Mesothelial cell of epicardium (in vitro differentiated cells): ENCODE data around the gene MUSTN1. TPM values are rescaled to one million over a fixed set of nuclear protein-coding genes. Genes with fewer than 3 reads are reported as not detected.

ENCODE experiments used
- DNase-seq, 2 experiments: peaks; one replicate each; pipeline ENCODE4 v3.0.0; 2021; ENCODE audit warnings: low spot score in 2 of 2; ENCODE audit not compliant: unreplicated experiment in 2 of 2
- H3K27ac Mint-ChIP-seq: 2 replicates; pipeline ENCODE4 v1.8.0; 2021; ENCODE audit warnings: mixed read lengths
- H3K27me3 Mint-ChIP-seq: 2 replicates; pipeline ENCODE4 v1.8.0; 2021; ENCODE audit warnings: low read depth, mixed read lengths
- H3K36me3 Mint-ChIP-seq: 2 replicates; pipeline ENCODE4 v1.8.0; 2021; ENCODE audit warnings: mixed read lengths
- H3K4me1 Mint-ChIP-seq: 2 replicates; pipeline ENCODE4 v1.8.0; 2021; ENCODE audit warnings: mixed read lengths
- H3K4me3 Mint-ChIP-seq: 2 replicates; pipeline ENCODE4 v1.8.0; 2021; ENCODE audit warnings: mild to moderate bottlenecking, moderate library complexity, mixed read lengths
- H3K9me3 Mint-ChIP-seq: 2 replicates; pipeline ENCODE4 v1.8.0; 2021; ENCODE audit warnings: mixed read lengths
- total RNA-seq: library from RNA; stranded (reverse); gene quantifications from 3 replicates; pipeline ENCODE4 v1.2.1, GENCODE V29; 2021
- TF ChIP-seq, protein P1 (sequence below): fragments of 200-600 bp; sonication (generic); IDR thresholded peaks from one replicate; pipeline ENCODE4 v1.5.0; 2021; ENCODE audit warnings: antibody characterized with exemption; ENCODE audit not compliant: unreplicated experiment

The MUSTN1 gene
- total RNA-seq, 1 donor from 2014 or later, result 1.0 TPM

DNA sequence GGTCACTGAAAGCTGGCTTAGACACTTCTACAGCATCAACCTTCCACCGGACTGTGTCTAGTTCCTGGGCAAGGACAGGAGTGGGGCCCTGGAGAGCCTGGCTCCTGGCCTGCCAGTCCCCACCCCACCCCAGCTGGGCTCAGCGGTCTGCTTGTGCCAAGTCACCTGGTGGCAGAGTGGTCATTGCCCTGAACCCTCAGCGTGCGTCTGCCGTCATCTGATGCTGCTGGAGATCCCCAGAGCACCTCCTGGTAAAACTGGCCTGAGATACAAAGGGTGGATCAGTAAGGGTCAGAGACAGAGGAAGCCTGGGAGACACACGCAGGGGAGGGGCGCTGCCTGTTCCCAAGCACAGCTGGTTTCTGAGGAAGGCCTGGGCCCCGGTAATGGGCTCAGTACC lies 21.0 kb downstream of the MUSTN1 start:
- Mint-ChIP-seq H3K4me3 (no peak overlapping the region), H3K4me1 (no peaks in the 10 kb centered on the region), H3K27me3 (no peaks in the 10 kb centered on the region), H3K36me3 (no peaks in the 10 kb centered on the region), H3K9me3 (no peaks in the 10 kb centered on the region), H3K27ac (no peak overlapping the region)
- TF ChIP-seq, protein P1, sequence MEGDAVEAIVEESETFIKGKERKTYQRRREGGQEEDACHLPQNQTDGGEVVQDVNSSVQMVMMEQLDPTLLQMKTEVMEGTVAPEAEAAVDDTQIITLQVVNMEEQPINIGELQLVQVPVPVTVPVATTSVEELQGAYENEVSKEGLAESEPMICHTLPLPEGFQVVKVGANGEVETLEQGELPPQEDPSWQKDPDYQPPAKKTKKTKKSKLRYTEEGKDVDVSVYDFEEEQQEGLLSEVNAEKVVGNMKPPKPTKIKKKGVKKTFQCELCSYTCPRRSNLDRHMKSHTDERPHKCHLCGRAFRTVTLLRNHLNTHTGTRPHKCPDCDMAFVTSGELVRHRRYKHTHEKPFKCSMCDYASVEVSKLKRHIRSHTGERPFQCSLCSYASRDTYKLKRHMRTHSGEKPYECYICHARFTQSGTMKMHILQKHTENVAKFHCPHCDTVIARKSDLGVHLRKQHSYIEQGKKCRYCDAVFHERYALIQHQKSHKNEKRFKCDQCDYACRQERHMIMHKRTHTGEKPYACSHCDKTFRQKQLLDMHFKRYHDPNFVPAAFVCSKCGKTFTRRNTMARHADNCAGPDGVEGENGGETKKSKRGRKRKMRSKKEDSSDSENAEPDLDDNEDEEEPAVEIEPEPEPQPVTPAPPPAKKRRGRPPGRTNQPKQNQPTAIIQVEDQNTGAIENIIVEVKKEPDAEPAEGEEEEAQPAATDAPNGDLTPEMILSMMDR, result no peak
- DNase-seq, result no peak

DNA sequence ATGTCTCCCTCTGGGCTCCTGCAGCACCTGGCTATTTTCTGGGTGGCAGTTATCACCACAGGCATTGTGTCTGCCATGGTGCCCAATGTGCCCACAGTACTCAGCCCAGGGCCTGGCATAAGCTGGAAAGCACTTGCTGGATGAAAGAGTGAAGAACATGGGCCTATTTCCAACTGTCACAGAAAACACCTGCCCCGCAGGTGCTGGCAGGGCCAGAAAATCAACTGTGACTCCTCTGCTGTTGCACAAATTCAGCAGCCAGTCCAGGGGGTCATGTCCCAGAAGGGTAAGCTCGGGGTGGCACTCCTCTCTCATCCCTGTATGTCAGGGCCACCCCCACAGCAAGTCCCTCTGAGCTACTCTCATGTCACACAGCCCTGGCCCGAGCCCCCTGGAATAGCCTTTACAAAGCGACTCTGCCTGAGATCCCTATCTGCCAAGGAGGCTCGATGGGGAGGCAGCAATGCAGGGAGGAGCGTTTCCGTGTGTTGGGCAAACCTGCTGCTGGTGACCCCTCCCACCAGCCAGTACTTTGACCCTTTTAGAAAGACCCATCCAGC lies 23.3 kb downstream of the MUSTN1 start:
- Mint-ChIP-seq H3K27me3 (no peaks in the 10 kb centered on the region), H3K9me3 (no peaks in the 10 kb centered on the region), H3K36me3 (no peaks in the 10 kb centered on the region), H3K4me1 (no peaks in the 10 kb centered on the region), H3K4me3 (no peak overlapping the region), H3K27ac (no peak overlapping the region)
- TF ChIP-seq, protein P1, result no peak
- no peak for DNase-seq

DNA sequence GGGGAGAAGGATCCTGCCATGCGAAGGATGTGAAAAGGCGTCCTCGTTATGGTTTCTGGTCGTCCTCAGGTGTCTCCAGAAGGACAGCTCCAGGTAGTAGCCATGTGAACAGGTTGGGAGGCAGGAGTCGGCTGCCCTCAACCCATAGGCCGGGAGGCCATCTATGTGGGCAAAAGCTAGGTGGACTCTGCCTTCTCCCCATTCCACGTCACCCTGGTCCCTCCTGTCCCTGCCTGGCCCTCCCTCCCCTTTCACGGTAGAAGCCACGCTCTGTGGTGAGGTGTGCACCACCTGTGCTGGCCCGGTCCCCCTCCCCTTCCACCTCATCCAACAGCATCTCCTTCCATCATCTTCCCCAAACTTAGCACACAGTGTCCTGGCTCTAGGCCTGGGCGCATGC lies 23.9 kb downstream of the MUSTN1 start:
- Mint-ChIP-seq H3K9me3 (no peaks in the 10 kb centered on the region), H3K4me3 (no peak overlapping the region), H3K4me1 (no peaks in the 10 kb centered on the region), H3K27me3 (no peaks in the 10 kb centered on the region), H3K36me3 (no peaks in the 10 kb centered on the region), H3K27ac (no peak overlapping the region)
- DNase-seq, result no peak
- TF ChIP-seq, protein P1, result no peak

DNA sequence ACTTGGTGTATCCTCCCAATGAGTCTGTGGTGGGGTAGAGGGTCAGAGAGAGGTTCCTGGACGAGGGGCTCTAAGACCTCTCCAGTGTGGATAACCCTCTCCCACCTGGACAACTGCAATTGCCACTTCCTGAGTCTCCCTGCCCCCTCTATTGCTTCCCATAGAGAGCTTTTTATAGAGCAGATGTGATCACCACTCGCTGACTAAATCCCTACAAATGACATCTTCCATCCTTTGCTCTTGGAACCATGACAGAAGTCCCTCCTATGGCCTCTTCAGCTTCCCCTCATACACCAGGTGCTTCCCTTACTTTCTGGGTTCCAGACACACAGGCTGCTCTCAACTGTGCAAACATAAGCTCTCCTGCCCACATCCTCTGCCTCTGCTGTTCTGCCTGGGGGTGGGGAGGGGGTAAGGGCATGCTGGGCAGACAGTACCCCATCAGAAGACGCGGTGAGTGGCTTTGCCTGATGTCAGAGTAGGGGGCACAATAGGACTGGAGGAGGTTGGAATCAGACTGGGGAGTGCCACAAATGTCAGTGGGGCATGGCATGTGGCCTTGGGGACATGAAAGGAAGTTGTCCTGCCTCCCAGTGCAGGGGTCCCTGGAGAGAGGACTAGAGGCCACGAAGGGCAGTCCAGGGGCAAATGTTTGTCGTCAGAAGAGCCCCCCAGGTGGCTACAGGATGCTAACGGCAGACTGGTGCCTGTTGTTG lies 25.0 kb downstream of the MUSTN1 start:
- DNase-seq, result no peak
- H3K27ac Mint-ChIP-seq, result no peak overlapping the region

DNA sequence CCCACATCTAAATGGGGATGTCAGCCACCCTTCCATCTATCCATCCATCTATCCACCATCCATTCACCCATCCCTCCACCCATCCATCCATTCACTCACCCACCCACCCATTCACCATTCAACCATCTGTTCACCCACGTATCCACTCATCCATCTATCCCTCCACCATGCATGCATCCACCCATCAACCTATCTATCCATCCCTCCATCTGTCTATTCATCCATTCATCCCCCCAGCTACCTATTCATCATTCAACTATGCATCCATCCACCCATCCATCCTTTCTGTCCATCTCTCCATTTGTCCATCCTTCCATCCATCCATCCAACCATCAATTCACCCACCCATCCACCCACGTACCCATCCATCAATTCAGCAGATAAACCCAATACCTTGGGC lies 25.7 kb downstream of the MUSTN1 start:
- Mint-ChIP-seq H3K27me3 (no peaks in the 10 kb centered on the region), H3K4me1 (no peaks in the 10 kb centered on the region), H3K27ac (no peak overlapping the region), H3K36me3 (no peaks in the 10 kb centered on the region), H3K9me3 (no peaks in the 10 kb centered on the region), H3K4me3 (no peak overlapping the region)
- DNase-seq, result no peak
- TF ChIP-seq, protein P1, result no peak

More for the DNA sequence above, 25.0 kb downstream of the MUSTN1 start:
- Mint-ChIP-seq H3K4me3 (no peak overlapping the region), H3K9me3 (no peaks in the 10 kb centered on the region), H3K27me3 (no peaks in the 10 kb centered on the region), H3K36me3 (no peaks in the 10 kb centered on the region), H3K4me1 (no peaks in the 10 kb centered on the region)
- TF ChIP-seq, protein P1, result no peak
